ENCODE measurements around the gene SLC2A9.

The SLC2A9 gene

DNA sequence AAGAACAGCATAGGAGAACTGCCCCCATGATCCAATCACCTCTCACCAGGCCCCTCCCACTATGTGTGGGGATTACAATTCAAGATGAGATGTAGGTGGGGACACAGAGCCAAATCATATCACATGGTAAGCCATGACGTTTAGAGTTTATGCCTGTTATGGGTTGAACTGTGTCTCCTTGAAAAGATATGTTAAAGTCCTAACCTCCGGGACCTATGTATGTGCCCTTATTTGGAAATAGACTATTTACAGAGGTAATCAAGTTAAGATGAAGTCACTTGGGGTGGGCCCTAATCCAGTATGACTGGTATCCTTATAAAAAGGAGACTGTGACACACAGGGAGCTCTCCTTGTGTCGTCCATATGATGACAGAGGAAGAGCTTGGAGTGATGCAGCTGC, 25.2 kb upstream of the SLC2A9 start:
- TF ChIP-seq, protein P1, sequence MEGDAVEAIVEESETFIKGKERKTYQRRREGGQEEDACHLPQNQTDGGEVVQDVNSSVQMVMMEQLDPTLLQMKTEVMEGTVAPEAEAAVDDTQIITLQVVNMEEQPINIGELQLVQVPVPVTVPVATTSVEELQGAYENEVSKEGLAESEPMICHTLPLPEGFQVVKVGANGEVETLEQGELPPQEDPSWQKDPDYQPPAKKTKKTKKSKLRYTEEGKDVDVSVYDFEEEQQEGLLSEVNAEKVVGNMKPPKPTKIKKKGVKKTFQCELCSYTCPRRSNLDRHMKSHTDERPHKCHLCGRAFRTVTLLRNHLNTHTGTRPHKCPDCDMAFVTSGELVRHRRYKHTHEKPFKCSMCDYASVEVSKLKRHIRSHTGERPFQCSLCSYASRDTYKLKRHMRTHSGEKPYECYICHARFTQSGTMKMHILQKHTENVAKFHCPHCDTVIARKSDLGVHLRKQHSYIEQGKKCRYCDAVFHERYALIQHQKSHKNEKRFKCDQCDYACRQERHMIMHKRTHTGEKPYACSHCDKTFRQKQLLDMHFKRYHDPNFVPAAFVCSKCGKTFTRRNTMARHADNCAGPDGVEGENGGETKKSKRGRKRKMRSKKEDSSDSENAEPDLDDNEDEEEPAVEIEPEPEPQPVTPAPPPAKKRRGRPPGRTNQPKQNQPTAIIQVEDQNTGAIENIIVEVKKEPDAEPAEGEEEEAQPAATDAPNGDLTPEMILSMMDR (IDR thresholded peaks at IDR 0.05; ENCODE audit: low read depth, low read length, missing control alignments): no peak
- no peak for DNase-seq (ENCODE audit: low read depth)
- H3K4me3 ChIP-seq (ENCODE audit: low read depth, low read length): no peak overlapping the region

DNA sequence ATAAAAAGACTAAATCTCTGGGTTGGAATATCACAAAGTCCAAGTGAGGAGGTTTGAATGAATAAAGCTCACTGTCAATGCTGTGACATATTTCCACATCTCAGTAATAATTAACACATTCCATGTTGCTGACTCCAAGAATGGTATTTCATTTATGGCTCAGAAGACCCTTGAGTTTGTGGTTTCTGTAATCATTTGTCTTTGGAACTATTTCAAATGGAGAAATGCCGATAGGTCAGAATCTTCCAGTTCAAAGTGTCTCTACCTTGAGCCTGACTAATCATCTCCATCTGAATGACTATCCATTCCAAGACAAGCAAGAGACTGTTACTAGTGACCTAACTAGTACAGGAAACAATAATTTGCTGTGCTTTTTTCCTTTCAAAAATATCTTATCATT, 24.2 kb upstream of the SLC2A9 start:
- TF ChIP-seq, protein P1 (IDR thresholded peaks at IDR 0.05; ENCODE audit: low read depth, low read length, missing control alignments): no peak
- H3K4me3 ChIP-seq (ENCODE audit: low read depth, low read length): no peak overlapping the region
- no peak for DNase-seq (ENCODE audit: low read depth)

DNA sequence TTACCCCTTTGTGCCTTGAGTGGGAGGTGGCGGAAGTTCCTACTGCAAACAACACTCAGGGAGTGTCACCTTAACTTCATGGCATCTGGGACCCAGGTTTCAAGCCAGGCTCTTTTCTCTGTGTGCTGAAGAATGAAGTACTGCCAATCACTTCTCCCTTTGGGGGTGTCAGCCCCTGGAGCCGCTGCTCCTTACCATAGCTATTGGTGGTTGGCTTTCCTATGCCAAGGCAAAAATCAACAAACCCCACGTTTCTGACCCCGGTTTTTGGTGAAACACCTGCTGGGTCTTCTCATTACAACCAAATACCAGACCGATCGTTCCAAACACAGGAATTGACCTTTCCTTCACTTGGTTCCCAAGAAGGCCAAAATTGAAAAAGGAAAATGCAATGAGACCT, 19.7 kb upstream of the SLC2A9 start:
- TF ChIP-seq, protein P1 (IDR thresholded peaks at IDR 0.05; ENCODE audit: low read depth, low read length, missing control alignments): no peak
- no peak overlapping the region for H3K4me3 ChIP-seq (ENCODE audit: low read depth, low read length)
- DNase-seq (ENCODE audit: low read depth): no peak

DNA sequence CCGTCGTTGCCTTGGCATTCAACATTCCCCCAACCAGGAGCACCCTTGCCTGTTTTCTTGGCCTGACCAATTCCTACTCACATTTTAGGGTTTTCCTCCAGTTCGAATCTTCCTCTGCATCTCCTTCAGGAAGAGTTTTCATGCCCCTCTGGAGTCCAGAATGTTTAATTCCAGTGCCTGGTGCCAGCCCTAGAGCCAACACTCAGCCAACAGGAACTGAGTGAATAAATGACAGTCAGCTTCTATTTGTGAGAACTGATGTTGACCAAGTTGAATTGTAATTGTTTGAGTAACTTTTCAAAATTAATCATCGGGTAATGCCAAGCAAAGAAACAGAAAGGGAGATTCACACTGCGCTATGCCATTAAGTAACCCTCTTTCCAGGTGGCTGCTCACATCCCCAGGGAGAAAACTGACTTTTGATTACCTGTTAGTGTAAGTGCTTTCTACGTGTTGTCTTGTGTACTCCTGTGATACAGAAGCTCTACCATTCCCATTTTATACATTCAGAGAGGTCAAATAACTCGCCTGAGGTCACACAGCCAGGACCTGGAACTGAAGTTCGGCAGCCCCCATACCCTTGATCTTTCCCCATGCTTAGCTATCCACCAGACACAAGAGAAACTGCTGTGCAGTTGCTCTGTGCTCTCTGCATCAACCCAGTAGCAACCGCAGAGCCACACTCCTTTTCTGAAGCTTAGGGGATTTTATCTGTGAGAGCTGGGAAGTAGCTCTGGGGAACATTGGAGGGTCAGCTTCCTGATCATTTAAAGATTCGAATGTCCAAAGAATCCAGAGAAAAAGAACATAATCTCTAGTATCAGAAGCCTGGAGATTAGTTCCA, 19.0 kb upstream of the SLC2A9 start:
- no peak for DNase-seq (ENCODE audit: low read depth)
- no peak overlapping the region for H3K4me3 ChIP-seq (ENCODE audit: low read depth, low read length)
- TF ChIP-seq, protein P1 (IDR thresholded peaks at IDR 0.05; ENCODE audit: low read depth, low read length, missing control alignments): no peak

DNA sequence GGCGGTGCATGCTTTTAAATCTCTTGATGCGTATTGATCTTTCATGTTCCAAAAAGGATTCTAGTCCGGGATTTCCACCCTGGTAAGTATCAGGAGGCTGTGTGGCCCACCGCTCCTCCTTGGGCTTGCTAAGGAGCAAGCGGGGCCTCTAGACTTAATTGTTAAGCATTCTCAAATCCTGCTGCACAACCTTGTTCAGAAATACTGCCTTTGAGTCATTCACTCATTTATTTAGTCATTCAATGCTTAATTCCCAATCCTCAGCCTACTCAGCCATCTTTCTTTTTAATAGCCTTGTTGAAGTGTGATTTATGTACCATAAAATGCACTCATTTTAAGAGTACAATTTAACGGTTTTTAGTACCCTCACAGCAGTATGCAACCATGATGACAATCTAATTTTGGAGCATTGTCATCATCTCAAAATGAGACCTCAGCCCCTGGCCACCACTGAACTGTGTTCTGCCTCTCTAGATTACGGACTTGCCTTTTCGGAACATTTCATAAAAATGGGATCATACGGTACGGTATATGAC, 15.6 kb upstream of the SLC2A9 start:
- TF ChIP-seq, protein P1 (IDR thresholded peaks at IDR 0.05; ENCODE audit: low read depth, low read length, missing control alignments): no peak
- DNase-seq (ENCODE audit: low read depth): no peak
- H3K4me3 ChIP-seq (ENCODE audit: low read depth, low read length): no peak overlapping the region

DNA sequence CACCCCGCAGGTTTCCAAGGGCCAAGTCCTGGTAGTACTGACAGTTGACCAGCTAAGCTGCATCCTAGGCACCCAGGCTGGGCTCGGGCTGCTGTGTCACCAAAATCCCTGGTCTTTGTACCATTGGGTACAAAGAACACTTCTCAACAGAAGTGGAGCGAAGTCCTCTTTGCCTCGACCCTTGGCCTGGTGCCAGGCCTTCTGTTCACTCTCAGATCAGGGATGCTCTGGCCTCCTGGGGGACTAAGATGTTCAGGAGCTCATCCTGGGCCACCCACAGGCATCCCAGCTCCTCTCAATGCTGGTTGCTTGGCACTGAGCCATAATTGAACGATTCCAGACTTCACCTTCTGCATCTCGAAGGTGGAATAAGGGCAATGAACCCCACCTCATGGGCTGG, 13.8 kb upstream of the SLC2A9 start:
- TF ChIP-seq, protein P1 (IDR thresholded peaks at IDR 0.05; ENCODE audit: low read depth, low read length, missing control alignments): no peak
- no peak overlapping the region for H3K4me3 ChIP-seq (ENCODE audit: low read depth, low read length)
- no peak for DNase-seq (ENCODE audit: low read depth)

All from GM12864 (cell line).